Activated CD8-positive, alpha-beta memory T cell treated with anti-CD3 and anti-CD28 coated beads for 1 hour (primary cell): Measurements from ENCODE around the gene RAD50.

Experiments
- DNase-seq, 2 donors: peaks; one replicate each; pipeline ENCODE4 v3.0.0-alpha.2; 2020; ENCODE audit warnings: low read depth in 1 of 2; ENCODE audit errors: extremely low read depth in 1 of 2

RAD50 gene

DNA sequence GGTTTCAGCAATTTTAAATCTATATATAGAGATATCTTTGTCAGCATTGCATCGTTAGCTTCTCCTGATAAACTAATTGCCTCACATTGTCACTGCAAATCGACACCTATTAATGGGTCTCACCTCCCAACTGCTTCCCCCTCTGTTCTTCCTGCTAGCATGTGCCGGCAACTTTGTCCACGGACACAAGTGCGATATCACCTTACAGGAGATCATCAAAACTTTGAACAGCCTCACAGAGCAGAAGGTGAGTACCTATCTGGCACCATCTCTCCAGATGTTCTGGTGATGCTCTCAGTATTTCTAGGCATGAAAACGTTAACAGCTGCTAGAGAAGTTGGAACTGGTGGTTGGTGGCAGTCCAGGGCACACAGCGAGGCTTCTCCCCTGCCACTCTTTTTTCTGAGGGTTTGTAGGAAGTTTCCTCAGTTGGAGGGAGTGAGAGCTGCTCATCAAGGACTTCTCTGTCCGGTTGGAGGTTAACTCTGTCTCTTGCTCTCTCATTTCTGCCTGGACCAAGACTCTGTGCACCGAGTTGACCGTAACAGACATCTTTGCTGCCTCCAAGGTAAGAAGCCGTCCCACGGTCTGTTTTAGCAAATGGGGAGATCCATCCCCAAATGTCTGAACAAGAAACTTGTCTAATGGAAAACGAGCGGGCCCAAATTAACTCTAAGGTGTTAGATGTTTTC, 117.3 kb downstream of the RAD50 start, which contains the start of gene IL4:
TSS of gene IL4 (plus strand) at position 51 of the 692 bp plus-strand sequence. CDS start at position 113, 62 bp downstream.
- no peak for DNase-seq

GRCh38 chr5:132674671-132675506, 118.1 kb downstream of the RAD50 start:
- no peak for DNase-seq

DNA sequence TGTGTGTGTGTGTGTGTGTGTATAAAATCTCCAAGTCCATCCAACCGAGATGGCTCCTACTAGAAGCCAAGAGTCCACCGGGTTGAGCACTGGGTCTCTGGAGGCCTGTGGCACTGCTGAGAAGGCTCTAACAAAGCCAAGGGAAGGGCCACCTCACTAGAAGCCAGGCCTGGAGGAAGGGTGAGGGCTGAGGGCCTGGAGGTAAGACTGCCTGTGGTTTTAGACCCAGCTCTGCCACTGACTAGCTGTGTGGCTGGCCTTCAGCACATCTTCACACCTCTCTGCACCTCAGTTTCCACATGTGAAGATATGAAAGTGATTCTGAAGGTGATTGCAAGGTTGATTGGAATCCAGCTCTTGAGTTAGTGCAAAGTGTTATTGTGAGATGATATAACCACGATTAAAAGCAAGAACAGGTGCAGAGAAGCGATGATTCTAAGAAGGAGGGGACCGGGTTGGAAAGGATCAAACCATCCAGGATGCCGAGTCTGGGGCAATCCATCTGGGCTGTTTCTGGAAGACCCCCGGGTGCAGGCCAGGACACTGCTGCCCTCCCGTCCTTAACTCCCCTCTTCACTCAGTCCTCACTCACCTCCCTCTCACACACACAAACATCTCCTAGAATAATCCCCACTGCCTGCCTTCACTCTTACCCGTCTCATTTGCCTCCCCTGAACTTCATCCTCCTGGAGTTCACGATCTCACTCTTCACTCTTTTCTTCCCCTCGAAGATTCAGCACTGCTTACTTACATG, 119.3 kb downstream of the RAD50 start:
- no peak for DNase-seq

DNA sequence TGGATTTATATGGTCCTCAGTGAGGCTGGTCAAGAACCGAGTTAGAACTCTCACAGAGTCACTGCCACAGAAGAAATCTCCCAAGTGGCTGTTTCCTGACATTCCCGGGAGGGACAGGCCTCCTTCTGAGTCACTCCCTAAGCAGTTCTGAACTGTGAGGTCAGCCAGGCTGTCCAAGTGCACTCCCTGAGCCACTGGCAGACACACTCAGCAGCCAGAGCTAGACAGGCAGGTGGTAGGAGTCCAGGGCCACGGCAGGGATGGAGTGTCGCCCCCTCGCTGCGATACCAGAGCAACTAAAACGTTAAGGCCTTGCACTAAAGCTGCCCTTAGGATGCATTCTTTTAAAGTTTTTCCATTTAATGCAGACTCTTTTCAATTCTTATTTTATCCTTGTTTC, 120.4 kb downstream of the RAD50 start:
- no peak for DNase-seq

DNA sequence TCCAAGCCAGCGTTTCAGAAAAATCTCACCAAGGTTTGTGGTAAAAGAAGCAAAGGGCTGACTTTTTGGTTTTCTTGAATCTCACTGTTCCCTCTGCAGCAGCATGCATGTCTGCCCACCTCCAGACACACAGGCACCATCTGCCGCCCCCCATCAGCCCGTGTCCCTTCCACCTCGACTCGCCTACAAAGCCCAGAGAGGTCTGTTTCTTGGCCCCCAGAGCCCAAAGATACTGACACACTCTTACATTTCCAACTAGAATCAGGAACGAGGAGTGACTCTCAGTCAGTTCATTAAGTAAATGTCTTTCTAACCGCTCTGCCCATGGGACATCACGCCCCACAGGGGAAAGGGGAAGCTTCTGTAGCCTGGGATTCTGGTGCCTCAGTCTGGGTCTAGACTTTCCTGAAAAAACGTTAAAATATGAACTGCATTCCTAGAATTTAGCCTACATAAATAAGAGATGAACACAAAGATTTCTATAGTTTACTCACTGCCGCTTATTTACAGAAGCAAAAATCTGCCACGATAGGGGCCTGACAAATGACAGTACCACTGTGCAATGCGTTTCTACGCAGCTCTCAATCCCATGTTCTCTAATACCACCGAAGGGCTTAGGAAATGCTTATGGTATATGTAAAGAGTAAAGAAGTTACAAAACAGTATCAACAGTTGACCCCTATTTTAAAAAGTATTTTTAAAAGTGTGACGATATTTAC, 121.1 kb downstream of the RAD50 start:
- no peak for DNase-seq

GRCh38 chr5:132678735-132679134, 122.0 kb downstream of the RAD50 start:
- no peak for DNase-seq

- no peak for DNase-seq
Observed at GRCh38 chr5:132679166-132679565, 122.4 kb downstream of the RAD50 start.

- DNase-seq, result no peak
Observed at GRCh38 chr5:132679717-132680380, 123.1 kb downstream of the RAD50 start.

DNA sequence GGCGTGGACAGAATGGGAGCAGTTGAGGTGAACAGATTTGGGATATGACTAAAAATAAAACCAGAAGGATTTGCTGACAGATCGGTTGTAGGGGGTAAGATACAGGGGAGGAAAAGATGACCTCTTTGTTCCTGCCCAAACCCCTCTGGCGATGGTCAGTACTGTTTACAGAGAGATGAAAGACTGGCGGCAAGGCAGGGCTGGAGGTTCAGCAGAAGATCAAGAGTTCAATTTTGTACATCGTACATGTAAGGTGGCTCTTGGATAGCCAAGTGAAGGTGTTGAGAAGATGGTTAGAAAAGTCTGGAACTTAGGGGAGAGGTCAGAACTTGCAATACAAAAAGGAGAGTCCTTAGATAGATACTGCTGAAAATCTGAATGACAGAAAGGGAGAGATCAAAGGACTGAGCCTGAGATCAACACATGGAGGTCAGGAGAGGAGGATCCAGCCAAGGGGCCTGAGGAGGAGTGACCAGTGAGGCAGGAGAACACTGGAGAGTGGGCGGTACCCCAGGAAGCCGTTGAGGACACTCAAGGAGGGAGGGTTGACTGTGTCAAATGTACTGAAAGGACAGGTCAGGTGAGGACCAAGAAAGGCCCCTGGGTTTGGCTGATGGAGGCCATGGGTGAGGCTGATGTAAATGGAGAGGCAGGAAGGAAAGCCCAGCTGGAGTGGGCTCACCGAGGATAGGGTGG, 124.2 kb downstream of the RAD50 start:
- DNase-seq, result no peak

DNA sequence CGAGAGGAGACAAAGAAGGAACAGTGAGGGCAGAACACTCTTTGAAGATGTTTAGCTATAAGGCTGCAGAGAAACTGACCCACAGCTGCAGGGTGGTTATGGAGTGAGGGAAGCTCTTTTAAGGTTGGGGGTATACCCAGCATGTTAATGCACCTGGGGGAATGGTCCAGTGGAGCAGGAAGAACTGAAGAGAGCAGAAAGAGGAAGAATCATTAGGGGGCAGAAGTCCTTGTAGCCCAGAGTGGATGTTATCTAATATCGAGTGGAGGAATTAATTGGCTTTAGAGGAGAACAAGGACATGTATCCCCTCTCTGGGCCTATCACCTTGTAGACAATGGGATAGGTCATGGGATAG, 124.7 kb downstream of the RAD50 start:
- DNase-seq, result no peak

DNA sequence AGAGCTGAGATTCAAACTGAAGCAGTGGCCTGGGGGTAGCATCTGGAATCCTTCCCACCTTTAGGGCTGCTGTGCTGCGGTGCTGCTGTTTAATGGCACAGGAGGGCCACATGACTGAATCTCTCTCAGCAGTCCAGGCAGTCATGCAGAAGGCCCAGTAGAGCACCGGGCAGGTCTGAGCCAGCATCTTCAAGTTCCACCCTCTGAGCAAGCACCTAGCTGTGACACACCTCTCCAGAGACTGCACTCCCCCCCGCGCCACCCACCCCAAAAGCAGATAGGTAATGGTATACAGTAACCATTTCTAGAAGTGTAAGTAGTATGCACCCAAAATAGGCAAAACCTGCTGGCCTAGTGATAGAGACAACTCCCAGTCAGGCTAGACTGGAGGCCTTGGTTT, 125.2 kb downstream of the RAD50 start:
- no peak for DNase-seq

- DNase-seq, result no peak
Observed at GRCh38 chr5:132684491-132684890, 127.7 kb downstream of the RAD50 start.

- no peak for DNase-seq
Observed at GRCh38 chr5:132684922-132685720, 128.3 kb downstream of the RAD50 start.

DNA sequence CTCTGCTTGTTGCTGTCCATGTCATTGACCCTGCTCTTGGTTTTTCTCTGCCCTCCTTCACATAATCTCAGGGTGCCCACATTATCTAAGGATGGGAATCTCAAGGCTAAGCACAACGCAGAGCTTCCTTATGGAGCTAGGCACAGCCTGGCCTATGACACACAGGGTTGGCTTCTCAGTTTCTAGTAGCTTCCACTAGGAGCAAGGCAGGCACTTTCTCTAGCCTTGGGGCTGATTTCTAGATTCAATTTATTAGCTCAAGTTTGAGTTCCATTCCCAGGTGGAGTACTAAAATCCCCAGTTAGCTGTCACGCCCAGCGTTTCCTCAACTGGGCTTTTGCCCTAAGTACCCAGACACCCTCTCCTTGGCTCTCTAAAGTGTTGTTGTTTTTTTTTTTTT, 129.4 kb downstream of the RAD50 start:
- no peak for DNase-seq

DNA sequence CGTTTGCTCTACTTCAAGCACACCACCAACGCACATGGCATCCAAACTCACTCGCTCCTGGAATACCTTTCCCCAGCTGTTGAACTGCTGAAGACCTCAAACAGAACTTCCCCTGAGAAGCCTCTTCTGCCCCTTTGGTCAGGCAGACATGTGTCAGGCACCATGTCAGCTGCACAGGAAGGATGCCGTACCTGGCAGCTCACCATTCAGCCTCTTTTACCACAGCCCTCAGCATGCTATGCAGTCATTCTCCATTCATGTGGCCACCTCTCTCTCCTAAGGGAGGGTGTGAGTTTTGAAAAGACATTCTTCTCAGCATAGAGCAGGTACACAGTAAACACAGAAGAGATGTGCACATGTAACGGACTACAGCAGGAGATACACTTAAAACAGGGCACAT, 131.2 kb downstream of the RAD50 start:
- DNase-seq, result no peak

DNA sequence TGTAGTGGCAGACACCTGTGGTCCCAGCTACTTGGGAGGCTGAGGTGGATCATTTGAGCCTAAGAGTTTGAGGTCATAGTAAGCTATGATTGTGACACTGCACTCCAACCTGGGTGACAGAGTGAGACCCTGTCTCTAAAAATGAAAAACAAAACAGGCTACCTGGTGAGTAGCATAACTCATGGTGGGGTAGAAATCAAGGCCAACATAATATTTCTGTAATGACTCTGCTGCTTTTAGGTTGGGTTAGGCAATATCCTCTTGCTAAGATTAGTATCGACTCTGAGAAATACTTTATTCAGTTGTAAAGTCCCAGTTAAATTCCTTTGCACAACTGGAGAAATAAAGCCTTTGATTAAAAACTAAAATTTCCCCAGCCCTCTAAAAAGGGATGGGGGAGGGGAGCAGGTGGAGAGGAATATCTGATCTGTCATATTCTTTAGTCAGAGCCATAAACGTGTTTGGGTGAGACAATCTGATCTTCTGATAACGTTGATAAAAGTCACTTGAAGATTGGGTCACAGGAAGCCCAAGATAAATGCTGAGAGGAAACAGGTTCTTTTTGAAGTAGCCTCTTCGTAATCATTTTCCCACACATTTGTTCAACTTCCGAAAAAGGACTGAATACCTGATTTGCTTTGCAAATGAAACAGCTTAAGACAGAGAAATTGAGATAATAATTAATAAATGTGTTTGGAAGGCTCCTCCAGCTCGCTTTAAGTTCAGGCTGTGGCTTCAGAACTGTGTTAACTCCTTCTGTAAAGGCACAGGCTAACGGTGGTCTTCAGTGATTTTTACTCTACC, 132.0 kb downstream of the RAD50 start:
- no peak for DNase-seq

DNA sequence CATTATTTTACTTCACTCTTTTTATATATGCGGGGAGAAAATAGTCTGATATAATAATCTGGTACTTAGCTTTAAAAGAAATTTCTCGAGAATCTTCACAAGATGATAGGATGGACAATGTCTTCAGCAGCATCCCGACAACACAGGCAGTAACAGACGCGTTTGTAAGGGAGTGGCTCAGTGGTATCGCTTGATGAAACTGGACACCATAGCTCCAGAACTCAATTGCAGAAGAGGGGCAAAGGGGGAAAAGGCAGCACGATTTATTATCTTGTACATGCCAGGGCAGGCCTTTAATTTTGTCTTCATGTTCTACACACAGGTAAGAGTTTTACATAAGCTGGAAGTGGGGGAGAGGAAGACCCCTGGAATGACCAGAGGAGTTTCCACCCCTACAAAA, 132.7 kb downstream of the RAD50 start:
- DNase-seq, result no peak

DNA sequence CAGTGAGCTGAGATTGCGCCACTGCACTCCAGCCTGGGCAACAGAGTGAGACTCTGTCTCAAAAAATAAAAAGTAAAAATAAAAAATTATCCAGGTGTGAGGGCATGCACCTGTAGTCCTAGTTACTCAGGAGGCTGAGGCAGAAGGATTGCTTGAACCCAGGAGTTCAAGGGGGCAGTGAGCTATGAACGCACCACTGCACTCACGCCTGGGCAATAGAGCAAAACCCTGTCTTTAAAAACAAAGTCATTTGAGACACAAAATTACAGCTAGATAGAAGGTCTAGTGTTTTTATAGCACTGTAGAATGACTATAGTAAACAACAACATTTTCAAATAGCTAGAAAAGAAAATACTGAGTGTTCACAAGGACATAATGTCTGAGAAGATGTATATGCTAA, 133.4 kb downstream of the RAD50 start:
- no peak for DNase-seq
